Stomach (tissue), 4 donors: ENCODE results near the gene TMEM245.

Source experiments
- CTCF ChIP-seq, 7 experiments: fragments of 450-650 bp in 4 of 7; fragments of 200-600 bp in 3 of 7; sonication (generic) in 3 of 7; IDR thresholded peaks; one replicate each; pipeline ENCODE4 v1.5.1; 2016 to 2019; ENCODE audit warnings: antibody characterized with exemption in 7 of 7, control low read depth in 2 of 7, mild to moderate bottlenecking in 1 of 7
- POLR2A ChIP-seq, 4 donors: fragments of 450-650 bp; IDR thresholded peaks; one replicate each; pipeline ENCODE4 v1.6.1; 2016; ENCODE audit warnings: antibody characterized with exemption in 4 of 4, control low read depth in 2 of 4, mild to moderate bottlenecking in 1 of 4, moderate library complexity in 1 of 4
- POLR2AphosphoS5 ChIP-seq, 3 donors: sonication (generic); formaldehyde crosslinking; IDR thresholded peaks; one replicate each; pipeline ENCODE4 v1.6.1; 2016; ENCODE audit warnings: antibody characterized with exemption in 3 of 3

- no peak for TF ChIP-seq POLR2A (IDR thresholded peaks at IDR 0.05)
- no peak for TF ChIP-seq CTCF (IDR thresholded peaks at IDR 0.05)
- no peak for TF ChIP-seq POLR2AphosphoS5 (IDR thresholded peaks at IDR 0.05)
Measured at GRCh38 chr9:109003116-109003515, 116.6 kb downstream of the TMEM245 start.
